Mesenchymal stem cell (in vitro differentiated cells and primary cell): Measurements from ENCODE around the gene CTNNA3.

Experiments used
- DNase-seq: peaks from one replicate; pipeline ENCODE4 v3.0.0-alpha.2; 2013
- H2AFZ ChIP-seq: one replicate; pipeline ENCODE4 v1.6.1; 2013; ENCODE audit warnings: low read depth, mild to moderate bottlenecking, control low read depth, inconsistent platforms, low read length, moderate library complexity
- H2AK5ac ChIP-seq: 2 replicates; pipeline ENCODE4 v1.6.1; 2013; ENCODE audit warnings: low read length, moderate library complexity, mild to moderate bottlenecking, inconsistent platforms; ENCODE audit not compliant: severe bottlenecking
- H2BK120ac ChIP-seq: one replicate; pipeline ENCODE4 v1.6.1; 2013; ENCODE audit warnings: low read depth, mild to moderate bottlenecking, inconsistent platforms, low read length, moderate library complexity
- H2BK12ac ChIP-seq, 2 experiments: one replicate each; pipeline ENCODE4 v1.6.1; 2013; ENCODE audit warnings: inconsistent platforms in 2 of 2, low read length in 2 of 2, mild to moderate bottlenecking in 2 of 2, moderate library complexity in 2 of 2, control low read depth in 1 of 2
- H2BK15ac ChIP-seq: one replicate; pipeline ENCODE4 v1.6.1; 2013; ENCODE audit warnings: mild to moderate bottlenecking, low read depth, inconsistent platforms; ENCODE audit not compliant: poor library complexity, severe bottlenecking
- H2BK5ac ChIP-seq: 2 replicates; pipeline ENCODE4 v1.6.1; 2013; ENCODE audit warnings: low read depth, mild to moderate bottlenecking, low read length, control low read depth, inconsistent platforms; ENCODE audit not compliant: poor library complexity, severe bottlenecking
- H3K14ac ChIP-seq, 2 experiments: one replicate each; pipeline ENCODE4 v1.6.1; 2013; ENCODE audit warnings: inconsistent platforms in 2 of 2, low read length in 2 of 2, control low read depth in 1 of 2, mild to moderate bottlenecking in 1 of 2, moderate library complexity in 1 of 2
- H3K18ac ChIP-seq, 2 experiments: one replicate each; pipeline ENCODE4 v1.6.1; 2013; ENCODE audit warnings: inconsistent platforms in 2 of 2, low read length in 2 of 2, control low read depth in 1 of 2, low read depth in 1 of 2, mild to moderate bottlenecking in 1 of 2
- H3K23ac ChIP-seq, 2 experiments: one replicate each; pipeline ENCODE4 v1.6.1; 2013; ENCODE audit warnings: inconsistent platforms in 2 of 2, low read length in 2 of 2, mild to moderate bottlenecking in 2 of 2, moderate library complexity in 2 of 2, control low read depth in 1 of 2
- H3K27ac ChIP-seq: 2 replicates; pipeline ENCODE4 v1.5.1; 2013; ENCODE audit warnings: mild to moderate bottlenecking, moderate library complexity, low read length, control low read depth, inconsistent platforms; ENCODE audit not compliant: poor library complexity, severe bottlenecking
- H3K27me3 ChIP-seq, 2 experiments: 2 replicates each; pipeline versions ENCODE4 v1.6.1 to v1.7.0; 2013; ENCODE audit warnings: low read length in 2 of 2, mild to moderate bottlenecking in 2 of 2, moderate library complexity in 2 of 2, control low read depth in 1 of 2, inconsistent platforms in 1 of 2; ENCODE audit not compliant: control insufficient read depth in 1 of 2, insufficient read depth in 1 of 2
- H3K36me3 ChIP-seq, 2 experiments: 2 replicates each; pipeline versions ENCODE4 v1.6.1 to v1.7.0; 2013; ENCODE audit warnings: low read length in 2 of 2, control low read depth in 1 of 2, inconsistent platforms in 1 of 2, low read depth in 1 of 2, mild to moderate bottlenecking in 1 of 2; ENCODE audit not compliant: insufficient read depth in 2 of 2, control insufficient read depth in 1 of 2
- H3K4ac ChIP-seq, 2 experiments: one replicate each; pipeline ENCODE4 v1.6.1; 2013; ENCODE audit warnings: inconsistent platforms in 2 of 2, low read length in 2 of 2, mild to moderate bottlenecking in 2 of 2, moderate library complexity in 2 of 2, control low read depth in 1 of 2, low read depth in 1 of 2
- H3K4me1 ChIP-seq: 2 replicates; pipeline ENCODE4 v1.6.1; 2013; ENCODE audit warnings: low read depth, low read length, control low read depth; ENCODE audit not compliant: control insufficient read depth, insufficient read depth
- H3K4me2 ChIP-seq: 2 replicates; pipeline ENCODE4 v1.6.1; 2013; ENCODE audit warnings: low read length, mild to moderate bottlenecking, inconsistent platforms; ENCODE audit not compliant: poor library complexity, severe bottlenecking
- H3K4me3 ChIP-seq, 2 experiments: 2 replicates each; pipeline versions ENCODE4 v1.5.1 to v1.7.0; 2013; ENCODE audit warnings: low read length in 2 of 2, mild to moderate bottlenecking in 2 of 2, control low read depth in 1 of 2, low read depth in 1 of 2; ENCODE audit not compliant: insufficient read depth in 1 of 2
- H3K79me1 ChIP-seq: replicated peaks from 2 replicates; pipeline ENCODE4 v1.6.1; 2013; ENCODE audit warnings: mild to moderate bottlenecking, control low read depth, low read length, inconsistent platforms; ENCODE audit not compliant: poor library complexity, severe bottlenecking
- H3K9ac ChIP-seq: 2 replicates; pipeline ENCODE4 v1.7.0; 2013; ENCODE audit warnings: mild to moderate bottlenecking, low read length, moderate library complexity
- H3K9me3 ChIP-seq: 2 replicates; pipeline ENCODE4 v1.7.0; 2013; ENCODE audit warnings: mild to moderate bottlenecking, low read length; ENCODE audit not compliant: control insufficient read depth
- H4K8ac ChIP-seq: one replicate; pipeline ENCODE4 v1.6.1; 2013; ENCODE audit warnings: inconsistent platforms, mild to moderate bottlenecking, low read length, moderate library complexity
- H4K91ac ChIP-seq: one replicate; pipeline ENCODE4 v1.6.1; 2013; ENCODE audit warnings: mild to moderate bottlenecking, low read length, inconsistent platforms
- WGBS: methylation state at CpG from one replicate; pipeline ENCODE4 v1.1.7; 2013; ENCODE audit warnings: mixed read lengths; 5-methylcytosine and 5-hydroxymethylcytosine counted together

The CTNNA3 gene

GRCh38 chr10:67036808-67037207 is 659.2 kb downstream of the CTNNA3 start:
- Histone ChIP-seq H3K14ac (no peak overlapping the region), H3K4me1 (no peaks in the 10 kb centered on the region), H4K91ac (no peak overlapping the region), H2BK5ac (no peak overlapping the region), H2BK12ac (no peak overlapping the region), H3K18ac (no peak overlapping the region), H2BK120ac (no peak overlapping the region), H4K8ac (no peak overlapping the region), H3K4ac (no peak overlapping the region), H3K27me3 (no peaks in the 10 kb centered on the region), H3K4me3 (no peak overlapping the region), H3K36me3 (no peaks in the 10 kb centered on the region), H2AFZ (no peak overlapping the region), H2AK5ac (no peak overlapping the region), H3K23ac (no peak overlapping the region), H3K4me2 (no peak overlapping the region), H3K79me1 (no peaks in the 10 kb centered on the region), H3K27ac (no peak overlapping the region), H3K9me3 (no peaks in the 10 kb centered on the region), H2BK15ac (no peak overlapping the region), H3K9ac (no peak overlapping the region)
- no peak for DNase-seq
- WGBS: 86% methylated on average over 2 of the region's 2 CpGs

- 93% methylated on average over 9 of the region's 9 CpGs for WGBS
Observed at GRCh38 chr10:67033878-67034277, 662.1 kb downstream of the CTNNA3 start.

DNA sequence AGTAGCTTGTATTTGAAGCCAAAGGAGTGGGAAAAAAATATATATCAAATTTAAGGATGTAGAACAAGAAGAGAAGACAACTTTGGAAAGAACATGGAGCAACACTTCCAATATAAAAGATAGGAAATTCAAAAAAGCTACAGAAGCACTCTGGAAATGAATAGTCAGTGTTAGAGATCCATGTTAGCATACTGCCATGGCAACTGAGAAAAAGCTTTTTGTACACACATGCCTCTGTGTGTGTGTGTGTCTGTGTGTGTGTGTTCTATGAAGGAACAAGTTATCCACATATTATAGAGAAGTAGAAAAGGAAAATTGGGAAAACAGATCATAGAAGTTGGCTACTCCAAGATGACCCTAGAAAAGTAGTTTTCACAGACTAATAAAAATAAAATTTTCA is 673.9 kb downstream of the CTNNA3 start:
- no peak overlapping the region for H3K27ac ChIP-seq
- DNase-seq: no peak
- H2BK5ac ChIP-seq: no peak overlapping the region

More at GRCh38 chr10:67033878-67034277, 662.1 kb downstream of the CTNNA3 start:
- no peak overlapping the region for H4K8ac ChIP-seq
- no peak overlapping the region for H2BK15ac ChIP-seq
- no peaks in the 10 kb centered on the region for H3K4me1 ChIP-seq
- no peak overlapping the region for H3K27ac ChIP-seq
- no peak overlapping the region for H3K4ac ChIP-seq
- no peaks in the 10 kb centered on the region for H3K27me3 ChIP-seq
- H3K36me3 ChIP-seq: no peaks in the 10 kb centered on the region
- no peak overlapping the region for H2AK5ac ChIP-seq
- no peak for DNase-seq
- H3K9ac ChIP-seq: no peak overlapping the region
- no peak overlapping the region for H2BK5ac ChIP-seq
- H3K14ac ChIP-seq: no peak overlapping the region
- no peak overlapping the region for H2BK120ac ChIP-seq
- H3K79me1 ChIP-seq: no peaks in the 10 kb centered on the region
- no peak overlapping the region for H2AFZ ChIP-seq
- no peak overlapping the region for H4K91ac ChIP-seq
- H3K18ac ChIP-seq: no peak overlapping the region
- no peak overlapping the region for H3K4me3 ChIP-seq
- no peaks in the 10 kb centered on the region for H3K9me3 ChIP-seq
- no peak overlapping the region for H2BK12ac ChIP-seq
- H3K23ac ChIP-seq: no peak overlapping the region
- no peak overlapping the region for H3K4me2 ChIP-seq

GRCh38 chr10:67017218-67017617 is 678.8 kb downstream of the CTNNA3 start:
- 33% methylated on average over 1 of the region's 2 CpGs for WGBS
- no peak for DNase-seq
- Histone ChIP-seq H3K27me3 (no peaks in the 10 kb centered on the region), H2BK15ac (no peak overlapping the region), H3K36me3 (no peaks in the 10 kb centered on the region), H3K14ac (no peak overlapping the region), H3K4ac (no peak overlapping the region), H3K27ac (no peak overlapping the region), H2BK5ac (no peak overlapping the region), H3K4me3 (no peak overlapping the region), H3K23ac (no peak overlapping the region), H3K9me3 (no peaks in the 10 kb centered on the region), H2AK5ac (no peak overlapping the region), H3K18ac (no peak overlapping the region), H2BK120ac (no peak overlapping the region), H3K79me1 (no peaks in the 10 kb centered on the region), H2AFZ (no peak overlapping the region), H3K4me2 (no peak overlapping the region), H2BK12ac (no peak overlapping the region), H3K4me1 (no peaks in the 10 kb centered on the region), H4K8ac (no peak overlapping the region), H3K9ac (no peak overlapping the region), H4K91ac (no peak overlapping the region)

More for the DNA sequence above, 673.9 kb downstream of the CTNNA3 start:
- Histone ChIP-seq H3K27me3 (no peaks in the 10 kb centered on the region), H2BK12ac (no peak overlapping the region), H2BK120ac (no peak overlapping the region), H2BK15ac (no peak overlapping the region), H4K8ac (no peak overlapping the region), H3K23ac (no peak overlapping the region), H3K9me3 (no peaks in the 10 kb centered on the region), H3K79me1 (no peaks in the 10 kb centered on the region), H3K9ac (no peak overlapping the region), H3K18ac (no peak overlapping the region), H3K4ac (no peak overlapping the region), H2AFZ (no peak overlapping the region), H3K4me2 (no peak overlapping the region), H3K4me3 (no peak overlapping the region), H3K4me1 (no peaks in the 10 kb centered on the region), H2AK5ac (no peak overlapping the region), H3K14ac (no peak overlapping the region), H4K91ac (no peak overlapping the region), H3K36me3 (no peaks in the 10 kb centered on the region)
